Pulmonary artery endothelial cell (primary cell): ENCODE results near the gene TNFRSF1A. TPM values are rescaled to one million over a fixed set of nuclear protein-coding genes. Genes with fewer than 3 reads are reported as not detected.
"Not testable (repeated sequence)": the region's sequence is repeated elsewhere in the genome, so short reads cannot be mapped to it uniquely, and the experiment has no call there.

Experiments used
- DNase-seq: peaks from one replicate; pipeline ENCODE4 v3.0.0-alpha.2; 2011; ENCODE audit warnings: low read depth, low spot score
- total RNA-seq: library from RNA; depleted of rRNA; stranded (reverse); fragments of >200 nt; gene quantifications from 2 replicates; pipeline ENCODE4 v1.2.3, GENCODE V29; 2014

TNFRSF1A gene
- total RNA-seq, 1 donor from 2014 or later, result 53.3 TPM

DNA sequence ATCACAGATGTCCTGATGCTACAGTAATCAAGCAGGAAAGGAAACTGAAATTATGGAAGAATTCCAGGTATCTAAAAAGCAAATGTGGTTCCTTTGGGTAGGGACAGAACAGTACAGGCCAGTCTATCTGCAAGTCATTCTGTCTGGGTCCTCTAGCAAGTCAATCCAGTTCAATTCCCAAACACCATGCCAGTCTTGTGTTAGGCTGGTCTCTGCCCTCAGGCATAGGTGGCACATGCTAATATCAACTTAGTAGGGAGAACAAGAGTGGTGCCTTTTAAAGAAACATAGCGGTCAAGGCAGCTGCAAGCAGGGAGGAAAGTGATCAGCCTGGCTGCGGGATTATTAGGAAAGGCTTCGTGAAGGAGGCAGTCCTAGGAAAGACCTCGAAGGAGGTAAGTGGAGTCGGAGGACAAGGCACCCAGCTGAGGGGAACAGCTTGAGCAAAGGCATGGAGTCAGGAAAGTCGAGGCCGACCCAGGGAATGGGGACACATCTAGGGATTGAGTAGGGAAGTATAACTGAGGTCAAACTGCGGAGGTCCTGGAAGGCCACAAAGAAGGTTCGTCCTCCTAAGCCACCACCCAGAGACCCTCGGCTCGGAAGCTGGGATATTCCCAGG, 35.2 kb downstream of the TNFRSF1A start:
- DNase-seq, result no peak

GRCh38 chr12:6306151-6306550, 35.7 kb downstream of the TNFRSF1A start:
- DNase-seq, result no peak

DNA sequence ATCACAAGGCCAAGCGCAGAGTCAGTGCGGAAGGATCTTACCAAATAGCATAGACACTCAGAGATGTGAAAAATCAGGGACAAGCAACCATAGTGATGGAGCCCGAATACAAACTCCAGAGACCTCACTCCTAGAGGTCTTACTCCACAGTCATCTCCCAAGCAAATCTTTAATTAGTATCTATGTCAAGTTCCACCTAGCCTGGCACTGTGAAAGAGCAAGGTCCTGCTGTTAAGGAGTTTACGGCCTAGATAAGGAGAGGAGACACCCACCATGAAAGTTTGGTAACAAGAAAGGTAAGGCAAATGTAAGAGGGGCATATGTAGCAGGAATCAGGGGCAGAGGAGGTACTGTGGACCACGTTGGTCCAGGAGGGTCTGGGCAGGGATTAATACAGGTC, 38.8 kb downstream of the TNFRSF1A start:
- no peak for DNase-seq

- no peak for DNase-seq
These were observed 39.3 kb downstream of the TNFRSF1A start for GRCh38 chr12:6302621-6303020.

- DNase-seq, result no peak
These were observed 40.2 kb downstream of the TNFRSF1A start for GRCh38 chr12:6301721-6302120.

DNA sequence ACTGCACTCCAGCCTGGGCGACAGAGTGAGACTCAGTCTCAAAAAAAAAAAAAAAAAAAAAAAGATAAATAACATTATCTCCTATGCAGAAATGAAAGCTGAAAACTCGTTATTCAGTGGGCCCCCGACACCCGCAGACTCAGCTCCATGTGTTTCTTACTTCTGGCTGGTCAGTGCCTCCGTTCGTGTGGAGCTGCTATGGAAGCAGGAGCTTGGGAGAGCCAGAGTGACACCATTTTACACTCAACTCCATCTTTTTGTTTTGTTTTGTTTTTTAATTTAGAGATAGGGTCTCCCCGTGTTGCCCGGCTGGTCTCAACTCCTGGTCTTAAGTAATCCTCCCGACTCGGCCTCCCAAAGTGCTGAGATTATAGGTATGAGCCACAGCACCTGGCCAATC, 44.7 kb downstream of the TNFRSF1A start:
- no peak for DNase-seq

- DNase-seq, result peak; percentile 88
These were observed 46.6 kb downstream of the TNFRSF1A start for GRCh38 chr12:6295094-6295811.

GRCh38 chr12:6294156-6295093, 47.5 kb downstream of the TNFRSF1A start:
- DNase-seq, result no peak

DNA sequence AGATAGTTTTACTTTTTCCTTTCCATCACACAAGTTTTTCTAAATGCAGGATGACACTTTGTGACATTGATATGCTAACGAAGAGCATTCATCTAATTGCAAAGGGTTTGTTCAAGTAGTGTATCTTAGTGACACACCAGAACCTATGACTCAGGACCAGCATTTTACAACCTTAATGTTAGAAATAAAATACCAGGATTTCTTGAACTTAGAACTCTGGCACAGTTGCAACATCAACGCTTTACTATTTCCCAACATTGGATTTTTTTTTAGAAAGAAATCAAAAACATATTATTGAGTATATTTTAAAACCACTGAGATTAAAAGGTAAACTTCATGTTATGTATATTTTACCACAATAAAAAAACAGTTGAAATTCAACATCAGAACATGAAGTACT, 49.3 kb downstream of the TNFRSF1A start:
- no peak for DNase-seq

- not testable (repeated sequence) for DNase-seq
These were observed 52.0 kb downstream of the TNFRSF1A start for GRCh38 chr12:6289906-6290305.

DNA sequence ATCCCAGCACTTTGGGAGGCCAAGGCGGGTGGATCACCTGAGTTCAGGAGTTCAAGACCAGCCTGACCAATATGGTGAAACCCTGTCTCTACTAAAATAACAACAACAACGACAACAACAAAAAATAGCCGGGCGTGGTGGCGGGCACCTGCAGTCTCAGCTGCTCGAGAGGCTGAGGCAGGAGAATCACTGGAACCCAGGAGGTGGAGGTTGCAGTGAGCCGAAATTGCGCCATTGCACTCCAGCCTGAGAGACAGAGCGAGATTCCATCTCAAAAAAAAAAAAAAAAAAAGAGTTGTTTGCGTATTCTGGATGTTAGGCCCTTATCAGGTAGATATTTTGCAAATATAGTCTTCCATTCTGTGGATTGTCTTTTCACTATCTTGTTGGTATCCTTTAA, 52.8 kb downstream of the TNFRSF1A start:
- not testable (repeated sequence) for DNase-seq

DNA sequence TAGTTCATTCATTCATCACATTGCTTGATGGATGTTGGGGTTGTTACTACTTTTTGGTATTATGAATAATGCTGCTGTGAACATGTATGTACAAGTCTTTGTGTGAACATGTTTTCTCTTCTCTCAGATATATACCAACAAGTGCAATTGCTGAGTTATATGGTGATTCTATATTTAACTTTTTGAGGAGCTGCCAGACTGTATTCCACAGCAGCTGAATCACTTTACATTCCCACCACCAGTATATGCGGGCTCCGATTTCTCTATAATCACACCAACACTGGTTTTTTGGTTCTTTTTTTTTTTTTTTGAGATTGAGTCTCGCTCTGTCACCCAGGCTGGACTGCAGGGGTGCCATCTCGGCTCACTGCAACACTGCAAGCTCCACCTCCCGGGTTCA, 53.6 kb downstream of the TNFRSF1A start:
- no peak for DNase-seq

GRCh38 chr12:6285532-6286306, 56.2 kb downstream of the TNFRSF1A start:
- DNase-seq, result no peak

- DNase-seq, result no peak
These were observed 56.8 kb downstream of the TNFRSF1A start for GRCh38 chr12:6285063-6285477.

DNA sequence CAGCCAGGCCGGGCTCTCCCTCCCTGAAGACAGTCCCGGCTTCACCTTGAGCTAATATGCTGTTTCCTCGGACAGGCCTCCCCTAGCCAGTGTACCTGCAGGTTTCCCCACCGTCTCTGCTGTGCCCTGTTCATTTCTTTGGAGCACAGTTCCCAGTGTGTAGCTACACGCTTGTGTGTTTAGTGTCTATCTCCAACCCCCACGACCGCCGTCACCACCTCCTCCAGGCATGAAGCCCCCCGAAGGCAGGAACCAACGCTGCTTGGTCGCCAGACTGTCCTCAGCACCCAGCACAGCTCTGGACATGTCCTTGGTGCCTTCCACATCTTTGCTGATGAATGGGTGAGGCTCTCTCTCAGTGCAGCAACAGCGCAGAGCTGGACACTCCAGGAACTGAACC, 57.6 kb downstream of the TNFRSF1A start:
- no peak for DNase-seq

DNA sequence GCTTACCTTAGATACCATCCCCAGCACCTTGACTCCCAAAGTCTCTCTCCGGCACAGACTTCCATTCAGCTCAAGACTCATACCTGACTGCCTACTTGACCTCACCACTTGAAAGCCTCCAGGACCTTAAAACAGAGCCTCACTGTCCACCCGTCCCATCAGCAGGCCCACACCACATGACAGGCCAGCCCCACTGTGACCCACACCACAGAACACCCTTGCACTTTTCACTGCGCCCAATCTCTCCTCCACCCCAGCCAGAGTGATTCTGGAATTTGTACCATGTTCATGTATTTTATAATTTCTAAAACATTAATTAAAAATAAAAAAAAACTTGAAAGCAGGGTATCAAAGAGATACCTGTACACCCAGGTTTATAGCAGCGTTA, 59.4 kb downstream of the TNFRSF1A start:
- DNase-seq, result no peak

- no peak for DNase-seq
These were observed 60.6 kb downstream of the TNFRSF1A start for GRCh38 chr12:6281081-6281809.

- no peak for DNase-seq
These were observed 61.2 kb downstream of the TNFRSF1A start for GRCh38 chr12:6280672-6281071.

GRCh38 chr12:6280053-6280469, 61.8 kb downstream of the TNFRSF1A start:
- DNase-seq, result no peak

DNA sequence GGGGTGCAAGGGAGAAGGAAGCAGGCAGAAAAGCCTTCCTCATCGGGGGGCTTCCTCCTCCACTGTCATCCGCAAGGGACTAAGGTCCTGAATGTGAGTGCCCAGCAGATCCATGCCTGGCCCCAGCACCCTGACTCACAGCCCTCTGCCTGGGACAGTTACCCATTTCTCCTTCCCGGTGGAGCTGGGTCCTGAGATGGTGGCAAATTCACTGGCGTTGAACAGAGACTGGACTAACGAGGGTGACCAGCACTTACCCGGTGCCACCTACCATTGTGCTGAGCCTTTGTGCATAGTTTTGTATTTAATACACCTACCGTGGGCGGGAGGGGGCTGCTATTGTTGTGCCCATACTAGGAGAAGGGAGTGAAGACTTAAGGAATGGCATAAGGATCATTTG, 62.2 kb downstream of the TNFRSF1A start:
- DNase-seq, result no peak

GRCh38 chr12:6279256-6279628, 62.6 kb downstream of the TNFRSF1A start:
- DNase-seq, result no peak
